K562 (cell line): ENCODE data around the gene SMAD3. TPM values are rescaled to one million over a fixed set of nuclear protein-coding genes. Genes with fewer than 3 reads are reported as not detected.

Experiments used
- ATAC-seq: fragments of 200-7000 bp; cut with Tn5 transposase; 3 replicates; pipeline ENCODE4 v1.9.1; 2020; ENCODE audit warnings: moderate library complexity
- BruUV-seq: library from RNA; stranded (reverse); fragments of 400-500 nt; replicated peaks from 2 replicates; lab custom pipeline; 2021; lab: Mats Ljungman, UMichigan
- CTCF ChIA-PET: fragments of 300-600 bp; formaldehyde crosslinking; extraction: SDS; loops from one replicate; lab custom pipeline; 2021; ENCODE audit warnings: low intra/inter-chr PET ratio; lab: Yijun Ruan, JAX
- POLR2A ChIA-PET: fragments of 300-600, 350-650 bp; sonication (Branson Sonifier 250); formaldehyde crosslinking; extraction: SDS; loops from one replicate; lab custom pipeline; 2021; ENCODE audit warnings: antibody characterized with exemption, inconsistent platforms; lab: Yijun Ruan, JAX
- DNase-seq, 4 experiments: peaks; one replicate each; pipeline versions ENCODE4 v3.0.0 to v3.0.0-alpha.2; 2011 to 2018; ENCODE audit warnings: low spot score in 3 of 4, mixed read lengths in 3 of 4; ENCODE audit errors: extremely low read depth in 1 of 4
- FAIRE-seq: peaks from 2 replicates; lab custom pipeline; 2011; peaks lifted over from hg19 to GRCh38; lab: Jason Lieb, UNC
- H2AFZ ChIP-seq: 2 replicates; pipeline ENCODE4 v1.6.0; 2011; ENCODE audit warnings: low read depth, low read length, control low read depth, inconsistent platforms
- H3K27ac ChIP-seq: fragments of 200-600 bp; 3 replicates; pipeline ENCODE4 v1.8.0; 2011; ENCODE audit warnings: low read depth, mild to moderate bottlenecking, control low read depth, inconsistent platforms, low read length, moderate library complexity, mixed read lengths; ENCODE audit errors: extremely low read depth
- H3K27me3 ChIP-seq, 2 experiments: fragments of 300-600 bp in 1 of 2; 2 replicates in 1 of 2; 3 replicates in 1 of 2; pipeline versions ENCODE4 v1.6.0 to v1.8.0; 2011; ENCODE audit warnings: inconsistent platforms in 2 of 2, low read length in 2 of 2, mild to moderate bottlenecking in 1 of 2, mixed read lengths in 1 of 2, moderate library complexity in 1 of 2; ENCODE audit not compliant: control insufficient read depth in 2 of 2, insufficient read depth in 2 of 2
- H3K36me3 ChIP-seq: fragments of 300-600 bp; 3 replicates; pipeline ENCODE4 v1.8.0; 2011; ENCODE audit warnings: mild to moderate bottlenecking, low read length, inconsistent platforms; ENCODE audit not compliant: control insufficient read depth, insufficient read depth
- H3K4me1 ChIP-seq, 2 experiments: fragments of 200-600 bp in 1 of 2; replicated peaks in 1 of 2; 2 replicates in 1 of 2; 3 replicates in 1 of 2; pipeline versions ENCODE4 v1.5.1 to v1.8.0; 2011; ENCODE audit warnings: inconsistent platforms in 2 of 2, low read length in 2 of 2, mild to moderate bottlenecking in 1 of 2, mixed read lengths in 1 of 2, moderate library complexity in 1 of 2; ENCODE audit not compliant: control insufficient read depth in 2 of 2, insufficient read depth in 2 of 2
- H3K4me2 ChIP-seq: 2 replicates; pipeline ENCODE4 v1.6.1; 2011; ENCODE audit warnings: low read length, control low read depth, inconsistent platforms, mixed read lengths; ENCODE audit not compliant: insufficient read depth
- H3K4me3 ChIP-seq: fragments of 200-600 bp; sonication (generic), shearing (Covaris generic); 2 replicates; pipeline ENCODE4 v1.5.1; 2016; ENCODE audit warnings: control low read depth, inconsistent platforms
- H3K79me2 ChIP-seq: fragments of 200-600 bp; 3 replicates; pipeline ENCODE4 v1.8.0; 2011; ENCODE audit warnings: low read length, inconsistent platforms; ENCODE audit not compliant: control insufficient read depth, insufficient read depth
- H3K9ac ChIP-seq, 2 experiments: 2 replicates each; pipeline versions ENCODE4 v1.6.0 to v1.6.1; 2011; ENCODE audit warnings: low read depth in 2 of 2, low read length in 2 of 2, control low read depth in 1 of 2, inconsistent platforms in 1 of 2, mild to moderate bottlenecking in 1 of 2, mixed read lengths in 1 of 2; ENCODE audit not compliant: insufficient read depth in 1 of 2
- H3K9me1 ChIP-seq: one replicate; pipeline ENCODE4 v1.6.0; 2011; ENCODE audit warnings: inconsistent platforms, mild to moderate bottlenecking, low read length, moderate library complexity; ENCODE audit not compliant: control insufficient read depth, insufficient read depth
- H3K9me3 ChIP-seq: replicated peaks from 2 replicates; pipeline ENCODE4 v1.5.1; 2011; ENCODE audit warnings: low read depth, low read length, inconsistent platforms; ENCODE audit not compliant: control insufficient read depth, insufficient read depth
- H4K20me1 ChIP-seq: replicated peaks from 2 replicates; pipeline ENCODE4 v1.6.1; 2011; ENCODE audit warnings: low read length, inconsistent platforms, mixed read lengths; ENCODE audit not compliant: control insufficient read depth, insufficient read depth
- CBX2 ChIP-seq: fragments of 200-600 bp; sonication (generic); IDR thresholded peaks from one replicate; pipeline ENCODE4 v1.6.1; 2012; ENCODE audit warnings: mild to moderate bottlenecking, low read length, inconsistent platforms; ENCODE audit not compliant: insufficient read depth, poor library complexity, severe bottlenecking
- FOXJ3 ChIP-seq: sonication (generic); formaldehyde crosslinking; IDR thresholded peaks from 2 replicates; pipeline ENCODE4 v1.4.0; 2020; ENCODE audit warnings: mild to moderate bottlenecking, missing genetic modification reagents
- HNRNPL ChIP-seq: fragments of 200-400 bp; formaldehyde crosslinking; IDR thresholded peaks from 2 replicates; pipeline ENCODE4 v1.6.1; 2017; ENCODE audit warnings: low read depth, mild to moderate bottlenecking, low read length
- KAT8 ChIP-seq: fragments of 450-650 bp; IDR thresholded peaks from 2 replicates; pipeline ENCODE4 v1.6.1; 2016; ENCODE audit warnings: low read depth, mild to moderate bottlenecking
- RNF2 ChIP-seq: sonication (generic); IDR thresholded peaks from 2 replicates; pipeline ENCODE4 v1.6.1; 2016
- TFAM ChIP-seq: fragments of 250-450 bp; sonication (Bioruptor Pico); conservative IDR thresholded peaks from 2 replicates; pipeline ENCODE4 v1.5.0; 2021; ENCODE audit warnings: mild to moderate bottlenecking, moderate library complexity
- ZFPM2 ChIP-seq: fragments of 250-450 bp; sonication (Bioruptor Pico); IDR thresholded peaks from 2 replicates; pipeline ENCODE4 v1.5.1; 2022; ENCODE audit warnings: mild to moderate bottlenecking
- ZKSCAN3 ChIP-seq: fragments of 250-450 bp; sonication (Bioruptor Pico); IDR thresholded peaks from 2 replicates; pipeline ENCODE4 v1.4.0; 2020
- ZNF274 ChIP-seq: IDR thresholded peaks from 2 replicates; pipeline ENCODE4 v1.6.1; 2011; ENCODE audit warnings: low read depth, mild to moderate bottlenecking, low read length, moderate library complexity, borderline replicate concordance
- ZNF354B ChIP-seq: fragments of 250-450 bp; sonication (Bioruptor Pico); IDR thresholded peaks from 2 replicates; pipeline ENCODE4 v1.4.0; 2020
- WGBS: fragments of 100-300 bp; shearing (Covaris generic); methylation state at CpG from one replicate; pipeline ENCODE4 v1.1.6; 2016; ENCODE audit warnings: low coverage, mixed read lengths; ENCODE audit not compliant: insufficient coverage; ENCODE audit errors: missing lambda C conversion rate; 5-methylcytosine and 5-hydroxymethylcytosine counted together
- in situ Hi-C: fragments of 300-500 bp; cut with MboI; formaldehyde crosslinking; loops from 4 replicates; pipeline ENCODE4 v1.15.0; 2018; ENCODE audit warnings: inconsistent platforms, mixed read lengths
- intact Hi-C: fragments of 100-400 bp; cut with micrococcal nuclease; formaldehyde crosslinking; loops from 2 replicates; pipeline ENCODE4 v1.14.2; 2022
- polyA plus RNA-seq, 8 experiments: library from polyadenylated mRNA; depleted of rRNA in 4 of 8; stranded (reverse) in 5 of 8; unstranded in 3 of 8; fragments of >200 nt; fragmentation: Nextera tagmentation in 2 of 8; fragmentation: Illumina TruSeq in 1 of 8; extraction: Ambion mirVana in 2 of 8; extraction: Trizol in 1 of 8; gene quantifications; 2 replicates each; pipeline versions ENCODE4 v1.2.1 to v1.2.3, GENCODE V29; 2011 to 2014; ENCODE audit warnings: inconsistent platforms in 1 of 8, missing spikeins in 1 of 8
- total RNA-seq, 7 experiments: library from RNA; depleted of rRNA in 6 of 7; stranded (reverse); fragments of >200 nt in 6 of 7; fragmentation: Illumina TruSeq in 2 of 7; extraction: Trizol in 2 of 7; gene quantifications; 2 replicates each; pipeline versions ENCODE4 v1.2.1 to v1.2.3, GENCODE V29; 2011 to 2021; ENCODE audit warnings: low replicate concordance in 1 of 7
- TF ChIP-seq, protein P1 (sequence below): IDR thresholded peaks from 2 replicates; pipeline ENCODE4 v1.6.1; 2012; ENCODE audit warnings: low read depth, low read length, improper control_type of control experiment, borderline replicate concordance
- TF ChIP-seq, protein P2 (sequence below): fragments of 450-650 bp; IDR thresholded peaks from 2 replicates; pipeline ENCODE4 v1.6.1; 2016; ENCODE audit warnings: missing biosample characterization, missing genetic modification characterization
- TF ChIP-seq, protein P3 (sequence below): fragments of 250-450 bp; sonication (Bioruptor Pico); IDR thresholded peaks from 2 replicates; pipeline ENCODE4 v1.4.0; 2020; ENCODE audit warnings: mild to moderate bottlenecking, moderate library complexity

SMAD3 gene
- total and polyA plus RNA-seq, 9 of the 15 experiments (the other 6 are each of a cell fraction or from before 2014, with no cell fraction given): 4.3 to 39.2 (median 11.1) TPM

DNA sequence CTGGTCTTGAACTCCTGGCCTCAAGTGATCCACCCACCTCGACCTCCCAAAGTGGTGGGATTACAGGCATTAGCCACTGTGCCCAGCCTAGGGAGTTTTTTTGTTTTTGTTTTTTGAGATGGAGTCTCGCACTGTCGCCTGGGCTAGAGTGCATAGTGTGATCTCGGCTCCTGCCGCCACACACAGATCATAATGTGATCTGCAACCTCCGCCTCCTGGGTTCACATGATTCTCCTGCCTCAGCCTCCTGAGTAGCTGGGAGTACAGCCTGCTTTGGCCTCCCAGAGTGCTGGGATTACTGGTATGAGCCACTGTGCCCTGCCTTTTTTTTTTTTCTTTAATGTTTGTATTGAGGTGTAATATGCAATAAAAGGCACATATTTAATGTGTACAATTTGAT lies 78.2 kb downstream of the SMAD3 start:
- intact Hi-C loops: no loop called here
- Histone ChIP-seq H3K27me3 (no peaks in the 10 kb centered on the region), H3K4me3 (no peak overlapping the region), H3K9ac (no peak overlapping the region), H4K20me1 (peaks cover 38% of the 10 kb centered on the region), H2AFZ (no peak overlapping the region), H3K36me3 (no peaks in the 10 kb centered on the region), H3K4me2 (no peak overlapping the region), H3K79me2 (peaks cover 13% of the 10 kb centered on the region; the same call in 2 of the 3 replicates), H3K4me1 (peaks cover 5% of the 10 kb centered on the region in 2 experiments; a peak in 3 of 5 replicates), H3K27ac (no peak overlapping the region), H3K9me1 (no peaks in the 10 kb centered on the region), H3K9me3 (no peaks in the 10 kb centered on the region)
- CTCF ChIA-PET: no interaction called here
- FAIRE-seq (no peak), ATAC-seq (no peak), DNase-seq (no peak)
- BruUV-seq: no TSS peak
- WGBS: 72% methylated on average over 4 of the region's 6 CpGs
- no peak for TF ChIP-seq FOXJ3
- TF ChIP-seq ZNF274: no peak
- TF ChIP-seq, protein P1, sequence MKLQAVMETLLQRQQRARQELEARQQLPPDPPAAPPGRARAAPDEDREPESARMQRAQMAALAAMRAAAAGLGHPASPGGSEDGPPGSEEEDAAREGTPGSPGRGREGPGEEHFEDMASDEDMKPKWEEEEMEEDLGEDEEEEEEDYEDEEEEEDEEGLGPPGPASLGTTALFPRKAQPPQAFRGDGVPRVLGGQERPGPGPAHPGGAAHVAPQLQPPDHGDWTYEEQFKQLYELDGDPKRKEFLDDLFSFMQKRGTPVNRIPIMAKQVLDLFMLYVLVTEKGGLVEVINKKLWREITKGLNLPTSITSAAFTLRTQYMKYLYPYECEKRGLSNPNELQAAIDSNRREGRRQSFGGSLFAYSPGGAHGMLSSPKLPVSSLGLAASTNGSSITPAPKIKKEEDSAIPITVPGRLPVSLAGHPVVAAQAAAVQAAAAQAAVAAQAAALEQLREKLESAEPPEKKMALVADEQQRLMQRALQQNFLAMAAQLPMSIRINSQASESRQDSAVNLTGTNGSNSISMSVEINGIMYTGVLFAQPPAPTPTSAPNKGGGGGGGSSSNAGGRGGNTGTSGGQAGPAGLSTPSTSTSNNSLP: no peak
- TF ChIP-seq ZNF354B (CRISPR knock-in tag): no peak
- TF ChIP-seq, protein P2, sequence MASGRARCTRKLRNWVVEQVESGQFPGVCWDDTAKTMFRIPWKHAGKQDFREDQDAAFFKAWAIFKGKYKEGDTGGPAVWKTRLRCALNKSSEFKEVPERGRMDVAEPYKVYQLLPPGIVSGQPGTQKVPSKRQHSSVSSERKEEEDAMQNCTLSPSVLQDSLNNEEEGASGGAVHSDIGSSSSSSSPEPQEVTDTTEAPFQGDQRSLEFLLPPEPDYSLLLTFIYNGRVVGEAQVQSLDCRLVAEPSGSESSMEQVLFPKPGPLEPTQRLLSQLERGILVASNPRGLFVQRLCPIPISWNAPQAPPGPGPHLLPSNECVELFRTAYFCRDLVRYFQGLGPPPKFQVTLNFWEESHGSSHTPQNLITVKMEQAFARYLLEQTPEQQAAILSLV (tag): no peak
- TF ChIP-seq RNF2: no peak
- no peak for TF ChIP-seq HNRNPL
- TF ChIP-seq KAT8: no peak
- TF ChIP-seq, protein P3, sequence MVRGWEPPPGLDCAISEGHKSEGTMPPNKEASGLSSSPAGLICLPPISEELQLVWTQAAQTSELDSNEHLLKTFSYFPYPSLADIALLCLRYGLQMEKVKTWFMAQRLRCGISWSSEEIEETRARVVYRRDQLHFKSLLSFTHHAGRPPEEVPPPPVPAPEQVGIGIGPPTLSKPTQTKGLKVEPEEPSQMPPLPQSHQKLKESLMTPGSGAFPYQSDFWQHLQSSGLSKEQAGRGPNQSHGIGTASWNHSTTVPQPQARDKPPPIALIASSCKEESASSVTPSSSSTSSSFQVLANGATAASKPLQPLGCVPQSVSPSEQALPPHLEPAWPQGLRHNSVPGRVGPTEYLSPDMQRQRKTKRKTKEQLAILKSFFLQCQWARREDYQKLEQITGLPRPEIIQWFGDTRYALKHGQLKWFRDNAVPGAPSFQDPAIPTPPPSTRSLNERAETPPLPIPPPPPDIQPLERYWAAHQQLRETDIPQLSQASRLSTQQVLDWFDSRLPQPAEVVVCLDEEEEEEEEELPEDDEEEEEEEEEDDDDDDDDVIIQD: no peak
- no peak for TF ChIP-seq ZKSCAN3 (CRISPR knock-in tag)
- TF ChIP-seq CBX2: no peak
- TF ChIP-seq TFAM (CRISPR knock-in tag): no peak
- TF ChIP-seq ZFPM2: no peak
- POLR2A ChIA-PET: interaction anchor here (0.6 kb wide), 1 partner anchor 45 kb away, joined by 3 read pairs; no protein-coding TSS in a partner anchor
- in situ Hi-C loops: no loop called here
